Progenitor cell of endocrine pancreas (in vitro differentiated cells): ENCODE data around the gene KRT84. TPM values are rescaled to one million over a fixed set of nuclear protein-coding genes. Genes with fewer than 3 reads are reported as not detected.
A peak's percentile ranks its signal among the peaks of the same experiment; 100 is the strongest.

Experiments
- DNase-seq: peaks from one replicate; pipeline ENCODE4 v3.0.0; 2021; ENCODE audit warnings: low spot score; ENCODE audit not compliant: unreplicated experiment
- H3K27ac Mint-ChIP-seq: 2 replicates; pipeline ENCODE4 v1.8.0; 2021; ENCODE audit warnings: mild to moderate bottlenecking, moderate library complexity, mixed read lengths
- H3K27me3 Mint-ChIP-seq: 2 replicates; pipeline ENCODE4 v1.8.0; 2021; ENCODE audit warnings: mixed read lengths
- H3K36me3 Mint-ChIP-seq: 2 replicates; pipeline ENCODE4 v1.8.0; 2022; ENCODE audit warnings: mixed read lengths; ENCODE audit not compliant: insufficient read depth
- H3K4me1 Mint-ChIP-seq: 2 replicates; pipeline ENCODE4 v1.8.0; 2021; ENCODE audit warnings: low read depth, mixed read lengths
- H3K4me3 Mint-ChIP-seq: 2 replicates; pipeline ENCODE4 v1.8.0; 2021; ENCODE audit warnings: low read depth, mild to moderate bottlenecking, moderate library complexity, mixed read lengths
- H3K9me3 Mint-ChIP-seq: 2 replicates; pipeline ENCODE4 v1.8.0; 2021; ENCODE audit warnings: low read depth, mixed read lengths
- total RNA-seq: library from RNA; stranded (reverse); gene quantifications from 2 replicates; pipeline ENCODE4 v1.2.1, GENCODE V29; 2021
- TF ChIP-seq, protein P1 (sequence below): fragments of 200-600 bp; sonication (generic); IDR thresholded peaks from one replicate; pipeline ENCODE4 v1.5.0; 2021; ENCODE audit warnings: antibody characterized with exemption, mild to moderate bottlenecking; ENCODE audit not compliant: unreplicated experiment

The KRT84 gene
- total RNA-seq, 1 donor from 2014 or later = not detected

DNA sequence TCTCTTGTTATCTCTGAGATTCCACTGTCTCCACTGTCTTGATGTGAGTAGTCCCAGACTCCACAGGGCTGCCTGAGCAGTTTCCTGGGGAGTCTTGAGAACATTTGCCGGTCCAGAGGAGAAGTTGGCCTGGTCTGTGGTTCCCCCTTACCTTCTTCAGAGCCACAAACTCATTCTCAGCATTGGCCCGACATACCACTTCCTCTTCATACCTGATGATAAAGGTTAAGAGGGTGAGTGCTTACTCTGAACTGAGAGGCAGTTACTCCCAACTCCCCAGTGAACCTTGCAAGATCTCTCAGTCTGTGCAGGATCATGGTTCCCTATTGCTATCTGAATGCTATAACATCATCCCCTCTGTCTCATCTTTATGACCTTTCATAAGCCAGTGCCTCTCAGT lies 2.6 kb downstream of the KRT84 start:
- Mint-ChIP-seq H3K9me3 (no peaks in the 10 kb centered on the region), H3K4me1 (no peaks in the 10 kb centered on the region), H3K27ac (no peak overlapping the region), H3K36me3 (no peaks in the 10 kb centered on the region), H3K4me3 (no peak overlapping the region), H3K27me3 (peaks cover 40% of the 10 kb centered on the region)
- TF ChIP-seq, protein P1, sequence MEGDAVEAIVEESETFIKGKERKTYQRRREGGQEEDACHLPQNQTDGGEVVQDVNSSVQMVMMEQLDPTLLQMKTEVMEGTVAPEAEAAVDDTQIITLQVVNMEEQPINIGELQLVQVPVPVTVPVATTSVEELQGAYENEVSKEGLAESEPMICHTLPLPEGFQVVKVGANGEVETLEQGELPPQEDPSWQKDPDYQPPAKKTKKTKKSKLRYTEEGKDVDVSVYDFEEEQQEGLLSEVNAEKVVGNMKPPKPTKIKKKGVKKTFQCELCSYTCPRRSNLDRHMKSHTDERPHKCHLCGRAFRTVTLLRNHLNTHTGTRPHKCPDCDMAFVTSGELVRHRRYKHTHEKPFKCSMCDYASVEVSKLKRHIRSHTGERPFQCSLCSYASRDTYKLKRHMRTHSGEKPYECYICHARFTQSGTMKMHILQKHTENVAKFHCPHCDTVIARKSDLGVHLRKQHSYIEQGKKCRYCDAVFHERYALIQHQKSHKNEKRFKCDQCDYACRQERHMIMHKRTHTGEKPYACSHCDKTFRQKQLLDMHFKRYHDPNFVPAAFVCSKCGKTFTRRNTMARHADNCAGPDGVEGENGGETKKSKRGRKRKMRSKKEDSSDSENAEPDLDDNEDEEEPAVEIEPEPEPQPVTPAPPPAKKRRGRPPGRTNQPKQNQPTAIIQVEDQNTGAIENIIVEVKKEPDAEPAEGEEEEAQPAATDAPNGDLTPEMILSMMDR = no peak
- no peak for DNase-seq

DNA sequence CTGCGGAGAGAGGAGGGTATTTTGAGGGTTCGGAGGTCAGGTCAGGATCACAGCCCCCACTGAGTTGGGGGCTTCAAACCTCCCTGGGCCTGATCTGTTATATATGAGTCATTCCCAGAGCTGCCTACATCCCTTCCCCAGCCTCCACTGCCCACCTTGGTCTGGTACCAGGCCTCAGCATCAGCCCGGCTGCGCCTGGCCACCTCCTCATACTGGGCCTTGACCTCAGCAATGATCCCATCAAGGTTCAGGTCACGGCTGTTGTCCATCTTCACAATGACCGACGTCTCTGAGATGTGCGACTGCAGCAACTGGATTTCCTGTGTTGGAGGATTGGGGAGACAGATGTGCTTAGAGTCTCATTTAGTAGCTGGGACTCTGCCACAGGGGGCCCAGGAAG lies 4.2 kb downstream of the KRT84 start:
- Mint-ChIP-seq H3K27ac (no peak overlapping the region), H3K36me3 (no peaks in the 10 kb centered on the region), H3K4me1 (no peaks in the 10 kb centered on the region), H3K27me3 (peaks cover 55% of the 10 kb centered on the region), H3K9me3 (no peaks in the 10 kb centered on the region), H3K4me3 (no peak overlapping the region)
- DNase-seq = no peak
- TF ChIP-seq, protein P1 = no peak

DNA sequence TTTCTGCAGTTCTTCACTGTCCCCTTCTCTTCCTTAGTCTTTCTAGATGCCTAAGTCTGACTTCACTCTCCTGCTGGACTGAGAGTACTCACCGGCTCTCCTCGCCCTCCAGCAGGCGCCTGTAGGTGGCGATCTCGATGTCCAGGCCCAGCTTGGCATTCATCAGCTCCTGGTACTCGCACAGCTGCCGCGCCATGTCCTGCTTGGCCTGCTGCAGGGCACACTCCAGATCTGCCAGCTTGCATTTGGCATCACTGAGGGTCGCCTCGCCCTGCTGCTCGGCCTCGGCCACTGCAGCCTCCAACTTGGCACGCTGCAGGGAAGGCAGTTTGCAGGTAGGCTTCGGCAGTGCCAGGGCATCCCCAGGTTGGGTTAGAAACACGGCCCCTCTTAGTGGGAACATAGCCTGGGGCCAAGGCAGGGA lies 5.2 kb downstream of the KRT84 start:
- H3K4me1 Mint-ChIP-seq = peaks cover 4% of the 10 kb centered on the region
- TF ChIP-seq, protein P1 = peak; percentile 52
- H3K36me3 Mint-ChIP-seq = no peaks in the 10 kb centered on the region
- no peak overlapping the region for H3K27ac Mint-ChIP-seq
- no peaks in the 10 kb centered on the region for H3K9me3 Mint-ChIP-seq
- peaks cover 64% of the 10 kb centered on the region for H3K27me3 Mint-ChIP-seq
- no peak for DNase-seq
- no peak overlapping the region for H3K4me3 Mint-ChIP-seq

DNA sequence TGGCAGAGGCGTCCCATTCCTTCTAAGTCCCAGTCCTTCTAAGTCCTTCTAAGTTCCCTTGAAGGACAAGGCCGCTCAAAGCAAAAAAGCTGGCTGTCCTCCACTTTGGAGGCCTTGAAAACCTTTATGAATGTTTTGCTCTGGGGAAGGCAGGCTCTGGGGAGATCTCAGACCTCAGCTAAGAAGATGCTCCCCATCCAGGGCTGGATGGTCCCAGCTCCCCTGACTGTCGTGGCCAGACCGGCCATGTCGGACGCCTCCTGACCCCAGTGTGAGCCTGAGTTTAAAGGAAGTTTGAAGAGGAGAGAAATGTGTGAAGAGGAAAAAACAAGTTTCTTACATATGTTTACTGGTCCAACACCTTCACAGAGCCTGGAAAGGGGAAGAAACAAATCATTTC lies 5.9 kb downstream of the KRT84 start:
- Mint-ChIP-seq H3K27ac (no peak overlapping the region), H3K4me3 (no peak overlapping the region), H3K9me3 (no peaks in the 10 kb centered on the region), H3K27me3 (peaks cover 65% of the 10 kb centered on the region), H3K36me3 (no peaks in the 10 kb centered on the region), H3K4me1 (peaks cover 5% of the 10 kb centered on the region)
- no peak for DNase-seq
- TF ChIP-seq, protein P1 = no peak

DNA sequence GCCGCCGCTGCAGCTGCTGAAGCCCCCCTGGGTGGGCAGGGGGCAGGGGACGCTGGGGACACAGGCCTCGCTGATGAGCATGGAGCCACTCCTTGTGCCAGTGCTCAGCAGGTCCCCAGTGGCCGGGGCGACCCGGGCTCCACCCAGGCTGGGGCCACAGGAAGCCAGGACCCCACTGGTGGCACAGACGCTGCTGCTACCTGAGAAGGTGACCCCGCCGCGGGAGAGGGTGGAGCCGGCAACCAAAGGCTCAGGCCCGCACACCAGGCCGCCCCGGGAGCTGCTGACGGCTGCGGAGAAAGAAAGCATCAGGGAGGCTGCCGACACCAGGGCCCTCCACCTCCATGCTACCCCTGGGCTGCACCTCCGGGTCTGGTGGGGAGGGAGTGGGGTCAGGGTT lies 7.4 kb downstream of the KRT84 start:
- peaks cover 60% of the 10 kb centered on the region for H3K27me3 Mint-ChIP-seq

More for the DNA sequence above, 7.4 kb downstream of the KRT84 start:
- H3K27ac Mint-ChIP-seq = no peak overlapping the region
- H3K9me3 Mint-ChIP-seq = no peaks in the 10 kb centered on the region
- no peaks in the 10 kb centered on the region for H3K36me3 Mint-ChIP-seq
- H3K4me1 Mint-ChIP-seq = peaks cover 5% of the 10 kb centered on the region
- DNase-seq = no peak
- TF ChIP-seq, protein P1 = no peak
- no peak overlapping the region for H3K4me3 Mint-ChIP-seq
